Ovary (tissue), 3 donors: Measurements from ENCODE around the gene TBC1D22B.

Experiments used
- CTCF ChIP-seq, 3 donors: fragments of 450-650 bp in 2 of 3; fragments of 200-600 bp in 1 of 3; IDR thresholded peaks; one replicate each; pipeline versions ENCODE4 v1.5.1 to v1.8.0; 2016 to 2022; ENCODE audit warnings: antibody characterized with exemption in 3 of 3, mild to moderate bottlenecking in 1 of 3
- EP300 ChIP-seq: sonication (generic); formaldehyde crosslinking; IDR thresholded peaks from one replicate; pipeline ENCODE4 v1.6.1; 2017; ENCODE audit warnings: antibody characterized with exemption
- POLR2A ChIP-seq: fragments of 450-650 bp; IDR thresholded peaks from one replicate; pipeline ENCODE4 v1.6.1; 2017; ENCODE audit warnings: antibody characterized with exemption, mild to moderate bottlenecking, moderate library complexity
- donor health status: DM: no; HTN: no; CAD: no.

- TF ChIP-seq CTCF (IDR thresholded peaks at IDR 0.05) (no peak), EP300 (no peak), POLR2A (no peak)
Measured at GRCh38 chr6:37218511-37218910, 39.1 kb upstream of the TBC1D22B start.
